Measurements from ENCODE around the gene NPBWR2.

The NPBWR2 gene

GRCh38 chr20:64073476-64074183, 33.7 kb downstream of the NPBWR2 start:
- DNase-seq (ENCODE audit: low read depth in 2 of 2), result no peak

DNA sequence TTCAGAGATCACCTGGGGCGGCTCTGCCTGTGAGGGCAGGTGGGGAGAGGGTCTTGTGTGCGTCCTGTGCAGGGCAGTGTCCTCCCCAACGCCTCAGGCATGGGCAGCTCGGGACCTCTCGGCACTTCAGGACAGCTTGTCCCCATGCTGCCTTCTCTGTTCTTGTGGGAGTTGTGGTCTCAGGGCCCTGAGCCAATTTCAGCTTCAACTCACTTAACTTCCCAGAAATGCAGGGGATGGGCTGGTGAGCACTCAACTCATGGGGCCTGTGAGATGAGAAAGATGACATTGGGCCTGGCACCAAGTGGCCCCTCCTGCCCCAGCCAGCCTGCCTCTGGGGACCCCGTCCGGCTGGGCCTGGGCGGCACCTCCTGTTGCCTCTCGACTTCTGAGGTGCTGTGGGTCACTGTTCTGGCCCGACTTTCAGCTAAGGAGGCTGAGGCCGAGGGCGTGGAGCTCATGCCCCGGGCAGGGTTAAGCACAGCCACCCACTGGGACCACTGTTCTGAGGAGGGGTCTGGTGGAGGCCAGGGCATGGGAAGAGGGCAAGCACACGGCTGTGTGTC, 34.8 kb downstream of the NPBWR2 start:
- DNase-seq (ENCODE audit: low read depth in 2 of 2), result no peak

DNA sequence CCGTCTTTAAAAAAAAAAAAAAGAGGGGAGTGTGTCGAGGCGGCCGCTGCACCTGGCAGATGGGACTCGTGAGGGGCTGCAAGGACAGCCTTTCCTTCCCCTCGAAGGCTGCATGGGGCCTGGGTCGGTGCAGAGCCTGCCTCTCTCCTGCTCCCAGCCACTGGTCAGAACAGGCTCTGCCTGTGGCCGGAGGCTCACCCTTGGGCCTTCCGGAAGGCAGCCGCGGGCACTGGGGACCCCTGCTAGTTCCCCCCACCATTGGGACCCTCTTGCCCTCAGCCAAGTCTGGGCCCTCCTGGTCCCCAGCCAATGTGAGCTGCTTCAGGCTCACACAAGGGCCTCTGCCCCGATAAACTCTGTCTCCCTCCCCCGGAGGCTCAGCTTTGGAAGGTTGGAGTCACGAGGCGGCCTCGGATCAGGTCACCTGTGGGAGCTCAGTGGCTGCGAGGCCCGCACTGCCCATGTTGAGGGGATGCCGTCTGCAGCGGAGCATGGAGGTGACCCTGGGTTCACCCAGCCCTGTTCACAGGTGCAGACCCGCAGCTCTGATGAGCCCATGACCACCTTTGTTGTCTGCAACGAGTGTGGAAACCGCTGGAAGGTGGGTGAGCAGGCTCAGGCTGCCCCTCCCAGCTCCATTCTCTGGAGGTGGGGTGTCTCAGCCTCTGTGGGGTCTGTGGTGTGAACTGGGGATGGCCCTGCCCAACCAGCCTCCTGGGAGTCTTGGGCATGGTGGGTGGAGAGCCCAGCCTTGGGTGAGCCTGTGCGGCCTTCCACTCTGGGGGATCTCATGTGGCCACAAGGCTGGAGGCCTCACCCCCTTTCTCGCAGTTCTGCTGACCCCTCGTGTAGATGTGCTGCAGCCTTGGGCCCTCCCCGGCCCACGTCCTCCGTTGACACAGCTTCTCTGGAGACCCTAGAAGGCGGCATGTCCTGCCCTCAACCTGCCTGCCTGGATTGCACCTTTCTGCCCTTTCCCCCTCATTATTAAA, 35.7 kb downstream of the NPBWR2 start:
- no peak for DNase-seq (ENCODE audit: low read depth in 2 of 2)

GRCh38 chr20:64070244-64070993, 36.9 kb downstream of the NPBWR2 start:
- no peak for DNase-seq (ENCODE audit: low read depth in 2 of 2)

DNA sequence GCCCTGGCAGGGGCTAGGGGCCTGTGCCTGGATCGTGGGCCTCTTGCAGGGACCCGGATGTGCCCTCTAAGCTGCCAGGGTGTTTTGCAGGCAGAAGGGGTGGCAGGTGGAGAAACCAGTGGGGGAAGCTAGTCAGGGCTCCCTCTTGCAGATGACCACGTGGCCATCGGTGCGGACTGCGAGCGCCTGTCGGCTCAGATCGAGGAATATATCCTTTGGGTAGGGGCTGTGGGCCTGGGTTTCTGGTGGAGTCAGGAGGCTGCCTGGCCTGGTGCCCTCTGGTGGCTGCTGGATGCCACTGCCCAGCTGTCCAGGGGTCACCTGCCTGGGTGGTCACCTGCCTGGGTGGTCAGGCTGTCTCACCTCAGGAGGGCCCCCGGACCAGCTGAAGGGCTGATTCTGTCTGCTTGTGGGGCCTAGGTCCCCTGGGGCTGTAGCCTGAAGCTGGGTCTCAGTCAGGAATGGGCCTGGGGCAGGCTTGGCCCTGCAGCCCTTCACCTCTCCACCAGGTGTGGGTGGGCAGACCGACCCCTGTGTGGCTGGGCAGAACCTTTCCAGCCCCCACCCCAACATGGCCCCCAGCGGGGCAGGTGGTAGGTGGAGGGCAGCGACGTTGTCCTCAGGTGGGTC, 37.6 kb downstream of the NPBWR2 start:
- DNase-seq (ENCODE audit: low read depth in 2 of 2), result no peak

- DNase-seq (ENCODE audit: low read depth in 2 of 2), result no peak
Observed at GRCh38 chr20:64069209-64069613, 38.2 kb downstream of the NPBWR2 start.

GRCh38 chr20:64068386-64069208, 38.8 kb downstream of the NPBWR2 start:
- no peak for DNase-seq (ENCODE audit: low read depth in 2 of 2)

DNA sequence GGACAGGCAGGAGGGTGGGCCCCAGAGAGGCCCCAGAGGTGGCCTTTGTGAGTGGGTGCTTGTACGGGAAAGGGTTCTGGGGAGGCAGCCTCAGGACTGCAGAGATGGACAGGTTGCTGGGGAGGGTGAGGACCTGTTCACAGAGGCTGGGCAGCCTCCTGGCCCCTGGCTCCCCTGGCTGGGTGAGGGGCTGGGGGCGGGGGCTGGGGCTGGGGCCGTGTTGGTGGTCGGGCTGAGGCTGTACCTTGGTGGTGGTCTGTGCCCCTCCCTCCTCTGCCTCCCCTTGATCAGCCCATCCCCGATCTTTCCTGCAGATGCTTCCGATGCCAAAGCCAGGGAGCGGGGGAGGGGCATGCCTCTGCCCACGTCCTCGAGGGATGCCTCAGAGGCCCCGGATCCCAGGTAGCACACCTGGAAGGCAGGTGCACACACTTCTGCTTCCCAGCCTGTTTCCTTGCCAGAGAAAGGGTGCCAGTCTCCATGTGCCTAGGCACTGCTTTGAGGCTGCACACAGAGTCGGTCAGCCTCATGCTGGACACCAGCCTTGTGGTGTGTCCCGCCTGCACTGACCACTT, 39.5 kb downstream of the NPBWR2 start:
- no peak for DNase-seq (ENCODE audit: low read depth in 2 of 2)

DNA sequence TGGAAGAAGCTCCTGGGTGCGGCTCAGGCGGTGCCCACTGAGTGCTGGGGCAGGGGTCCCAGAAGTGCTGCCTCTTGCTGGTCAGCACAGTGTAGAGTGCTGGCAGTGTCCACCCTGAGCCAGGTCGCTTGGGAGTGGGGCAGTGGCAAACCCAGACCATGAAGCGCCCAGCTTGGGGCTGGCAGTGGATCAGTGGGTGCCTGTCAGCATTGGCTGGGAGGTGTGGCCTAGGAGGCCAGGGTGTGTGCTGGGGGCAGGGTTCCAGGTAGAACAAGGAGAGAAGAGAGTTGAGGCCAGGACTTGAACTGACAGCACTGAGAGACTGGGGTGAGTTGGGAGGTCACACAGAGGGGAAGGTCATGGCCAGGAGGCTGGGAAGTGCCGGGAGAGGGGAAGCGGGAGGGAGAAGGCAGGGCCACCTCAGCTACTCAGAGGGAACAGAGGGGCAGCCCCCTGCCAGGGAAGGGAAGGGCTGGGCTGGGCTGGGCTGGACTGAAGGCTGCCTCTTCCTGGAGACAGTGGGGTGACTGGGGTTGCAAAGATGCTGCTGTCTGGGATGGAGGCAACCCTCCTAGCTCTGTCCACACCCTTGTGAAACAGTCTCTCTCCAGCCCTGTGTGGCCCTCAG, 40.2 kb downstream of the NPBWR2 start:
- no peak for DNase-seq (ENCODE audit: low read depth in 2 of 2)

GRCh38 chr20:64065974-64066343, 41.4 kb downstream of the NPBWR2 start:
- DNase-seq (ENCODE audit: low read depth in 2 of 2), result no peak

DNA sequence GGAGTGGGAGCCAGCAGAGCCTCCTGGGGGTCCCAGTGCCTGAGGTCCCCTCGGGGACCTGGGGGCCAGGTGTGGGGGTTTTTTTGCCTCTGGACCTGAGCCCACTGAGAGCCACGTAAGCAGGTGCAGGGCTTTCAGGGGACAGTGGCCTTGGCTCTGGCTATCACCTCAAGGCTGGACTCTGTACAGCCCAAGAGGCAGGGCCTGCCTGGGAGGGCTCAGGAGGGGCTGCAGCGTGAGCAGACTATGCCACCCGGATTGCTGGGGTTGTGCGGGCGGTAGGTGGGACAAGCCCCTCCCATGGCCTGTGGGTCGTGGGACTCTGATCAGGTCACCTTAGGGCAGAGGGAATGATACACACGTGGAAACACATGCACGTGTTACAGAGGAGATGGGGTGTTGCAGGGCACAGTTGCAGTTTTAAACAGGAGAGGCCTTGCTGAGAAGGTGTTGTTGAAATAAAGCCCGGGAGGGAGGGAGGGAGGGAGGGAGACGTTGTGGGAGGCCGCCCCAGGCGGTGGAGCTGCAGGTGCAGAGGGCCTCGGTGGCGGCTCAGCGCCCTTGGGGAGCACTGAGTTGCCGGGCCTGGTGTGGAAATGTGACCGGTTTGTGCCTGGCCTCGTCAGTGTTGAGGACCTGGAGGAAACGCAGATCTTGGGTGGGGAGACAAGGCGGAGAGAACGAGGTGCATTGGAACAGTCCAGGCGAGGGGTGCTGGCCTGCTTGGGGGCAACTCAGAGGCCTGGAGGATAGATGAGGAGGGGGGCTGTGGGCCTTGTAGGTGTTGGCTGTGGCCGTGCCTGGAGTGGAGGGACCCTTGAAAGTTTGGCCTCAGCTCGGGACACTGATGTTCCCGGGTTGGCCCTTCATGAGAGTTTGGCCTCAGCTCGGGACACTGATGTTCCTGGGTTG, 42.0 kb downstream of the NPBWR2 start:
- DNase-seq (ENCODE audit: low read depth in 2 of 2), result no peak

- DNase-seq (ENCODE audit: low read depth in 2 of 2), result no peak
Observed at GRCh38 chr20:64064145-64064698, 43.1 kb downstream of the NPBWR2 start.

- DNase-seq (ENCODE audit: low read depth in 2 of 2), result no peak
Observed at GRCh38 chr20:64063389-64064144, 43.8 kb downstream of the NPBWR2 start.

DNA sequence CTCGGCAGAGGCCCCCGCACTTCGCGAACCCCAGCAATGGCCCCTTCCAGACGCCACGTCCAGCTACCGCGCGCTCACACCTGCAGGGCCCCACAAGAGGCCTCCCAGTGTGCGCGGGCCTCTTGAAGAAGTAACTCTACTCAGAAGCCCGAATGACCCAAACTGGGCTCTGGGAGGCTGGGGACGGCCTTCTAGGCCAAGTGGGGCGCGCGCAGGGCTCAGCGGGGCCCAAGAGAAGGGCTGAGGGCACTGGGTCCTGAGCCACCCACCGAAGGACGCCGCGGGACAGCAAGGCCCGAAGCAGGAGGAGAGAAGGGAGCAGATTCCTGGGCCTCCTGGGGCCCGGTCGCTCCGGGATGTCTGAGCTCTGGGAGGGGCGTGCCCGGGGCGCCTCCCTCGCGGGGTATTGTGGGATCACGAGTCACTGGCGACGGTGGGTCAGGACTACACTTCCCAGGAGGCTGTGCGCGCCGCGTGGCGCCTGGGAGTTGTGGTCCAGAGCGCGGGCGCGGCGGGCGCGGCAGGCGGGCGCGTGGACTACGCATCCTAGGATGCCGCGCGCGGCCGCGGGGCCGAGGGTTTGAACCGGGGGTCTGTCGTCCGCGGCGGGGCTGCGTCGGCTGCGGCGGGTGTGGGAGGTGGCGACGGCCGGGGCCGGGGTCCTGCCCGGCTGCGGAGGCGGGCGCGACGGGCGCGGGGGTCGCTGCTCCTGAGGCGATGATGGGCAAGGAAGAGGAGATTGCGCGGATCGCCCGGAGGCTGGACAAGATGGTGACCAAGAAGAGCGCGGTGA, 44.6 kb downstream of the NPBWR2 start, which contains the start of gene TCEA2:
Gene TCEA2, plus strand, starts transcription at position 603 of the 793 bp plus-strand sequence. Its CDS starts 115 bp downstream, at position 718.
- DNase-seq (ENCODE audit: low read depth in 2 of 2), result peak; percentile 87 to 88

GRCh38 chr20:64062276-64062595, 45.1 kb downstream of the NPBWR2 start:
- no peak for DNase-seq (ENCODE audit: low read depth in 2 of 2)

- no peak for DNase-seq (ENCODE audit: low read depth in 2 of 2)
Observed at GRCh38 chr20:64058536-64058935, 48.8 kb downstream of the NPBWR2 start.

Measured in activated CD8-positive, alpha-beta memory T cell treated with anti-CD3 and anti-CD28 coated beads for 4 hours (primary cell).